Measurements from ENCODE around the gene CCDC91.

GRCh38 chr12:28558250-28558649 is 368.0 kb downstream of the CCDC91 start:
- no peak for TF ChIP-seq POLR2A (IDR thresholded peaks at IDR 0.05)
- TF ChIP-seq CTCF (IDR thresholded peaks at IDR 0.05): no peak
